Stimulated activated CD4-positive, alpha-beta T cell treated with anti-CD3 and anti-CD28 coated beads, TNF-alpha, amount 100 ng/mL, for 4 hours (primary cell): ENCODE measurements around the gene SNX27.
"Not testable (repeated sequence)": the region's sequence is repeated elsewhere in the genome, so short reads cannot be mapped to it uniquely, and the experiment has no call there.

Experiments
- DNase-seq, 3 experiments: peaks; one replicate each; pipeline ENCODE4 v3.0.0-alpha.2; 2020; ENCODE audit warnings: low read depth in 3 of 3

The SNX27 gene

GRCh38 chr1:151720974-151721787 is 109.3 kb downstream of the SNX27 start, which contains the start of gene RIIAD1:
Gene RIIAD1 (plus strand): TSS chr1:151721522. CDS start chr1:151721537, 15 bp downstream.
- peak in 2 of 3 experiments; percentile 13 to 18 for DNase-seq

- no peak for DNase-seq
Observed at GRCh38 chr1:151721788-151722510, 110.1 kb downstream of the SNX27 start.

GRCh38 chr1:151723726-151724370 is 112.0 kb downstream of the SNX27 start:
- no peak for DNase-seq

GRCh38 chr1:151728151-151729054 is 116.6 kb downstream of the SNX27 start:
- DNase-seq, result no peak

GRCh38 chr1:151729157-151729965 is 117.5 kb downstream of the SNX27 start:
- no peak for DNase-seq

GRCh38 chr1:151729966-151730291 is 118.1 kb downstream of the SNX27 start:
- no peak for DNase-seq

GRCh38 chr1:151733126-151733525 is 121.3 kb downstream of the SNX27 start:
- DNase-seq, result no peak

- not testable (repeated sequence) for DNase-seq
Observed at GRCh38 chr1:151733995-151734394, 122.1 kb downstream of the SNX27 start.

GRCh38 chr1:151737026-151737425 is 125.2 kb downstream of the SNX27 start:
- no peak for DNase-seq

GRCh38 chr1:151737479-151737878 is 125.6 kb downstream of the SNX27 start:
- DNase-seq, result no peak

GRCh38 chr1:151739590-151740355 is 127.9 kb downstream of the SNX27 start:
- DNase-seq, result no peak

- no peak for DNase-seq
Observed at GRCh38 chr1:151741516-151741915, 129.7 kb downstream of the SNX27 start.
